ENCODE measurements around the gene OGDH. TPM values are rescaled to one million over a fixed set of nuclear protein-coding genes. Genes with fewer than 3 reads are reported as not detected.

The OGDH gene
- total RNA-seq, 1 donor from 2014 or later: 73.7 TPM

GRCh38 chr7:44664780-44665461 lies 58.5 kb downstream of the OGDH start:
- Mint-ChIP-seq H3K4me3 (ENCODE audit: unreplicated experiment) (peak overlapping the region; percentile 3), H3K27me3 (ENCODE audit: low read depth, unreplicated experiment) (no peaks in the 10 kb centered on the region), H3K9me3 (ENCODE audit: unreplicated experiment) (peaks cover 4% of the 10 kb centered on the region), H3K36me3 (ENCODE audit: low read depth, unreplicated experiment) (peaks cover 24% of the 10 kb centered on the region), H3K4me1 (ENCODE audit: low read depth, unreplicated experiment) (peaks cover 16% of the 10 kb centered on the region), H3K27ac (ENCODE audit: unreplicated experiment) (peak overlapping the region; percentile 96)
- H3K27ac ChIP-seq (ENCODE audit: low read depth, low read length): peak overlapping the region; percentile 44
- no peaks in the 10 kb centered on the region for H3K79me2 ChIP-seq (ENCODE audit: insufficient read depth, low read length)
- no peak overlapping the region for H3K4me3 ChIP-seq (ENCODE audit: insufficient read depth, low read depth, low read length)
- H3K27me3 ChIP-seq (ENCODE audit: insufficient read depth, low read length): no peaks in the 10 kb centered on the region
- peaks cover 8% of the 10 kb centered on the region for H3K36me3 ChIP-seq (ENCODE audit: insufficient read depth, low read length)
- peaks cover 7% of the 10 kb centered on the region for H3K9me3 ChIP-seq (ENCODE audit: insufficient read depth, low read depth, low read length)
- H3K4me2 ChIP-seq (ENCODE audit: low read length): peak overlapping the region; percentile 41
- H2AFZ ChIP-seq (ENCODE audit: low read depth, low read length): no peak overlapping the region
- no peak for TF ChIP-seq CTCF (IDR thresholded peaks at IDR 0.05; ENCODE audit: insufficient read depth, low read depth, low read length)
- peaks cover 13% of the 10 kb centered on the region for H3K4me1 ChIP-seq (ENCODE audit: insufficient read depth, low read length)
- DNase-seq (ENCODE audit: low read depth) (no peak), FAIRE-seq (no peak)
- peaks cover 3% of the 10 kb centered on the region for H4K20me1 ChIP-seq (ENCODE audit: insufficient read depth, low read length)
- peak overlapping the region; percentile 7 for H3K9ac ChIP-seq (ENCODE audit: low read length)

DNA sequence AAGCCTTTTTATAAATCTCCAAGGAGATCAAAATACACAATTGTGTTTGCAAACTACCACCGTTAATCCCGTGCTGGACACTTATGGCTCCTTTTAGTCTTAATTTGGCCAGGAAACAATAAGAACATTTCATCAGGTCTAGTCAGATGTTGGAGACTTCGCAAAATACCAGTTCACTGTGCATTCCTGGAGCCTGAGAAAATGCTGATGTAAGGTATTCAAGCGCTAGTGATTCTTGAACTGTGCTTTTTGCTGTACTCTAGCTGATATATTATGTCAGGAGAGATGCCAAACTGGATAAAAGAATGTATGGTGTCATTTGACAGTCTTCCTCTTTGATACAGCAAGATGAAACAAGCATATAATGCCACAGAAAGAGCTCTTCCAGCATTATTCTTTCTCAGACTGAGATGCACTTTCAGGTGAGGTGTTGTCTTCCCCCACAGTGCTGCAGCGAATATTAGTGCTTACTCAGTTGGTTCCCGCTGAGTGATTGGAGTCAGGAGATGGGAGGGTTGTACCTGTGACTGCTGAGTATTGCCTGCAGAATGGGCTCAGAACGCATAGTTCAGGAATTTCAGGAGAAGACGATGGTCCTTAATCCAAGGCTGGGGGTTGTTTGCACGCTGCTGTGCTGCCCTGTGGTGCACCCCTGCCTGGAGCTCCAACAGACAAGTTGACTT lies 59.2 kb downstream of the OGDH start:
- Histone ChIP-seq H2AFZ (ENCODE audit: low read depth, low read length) (no peak overlapping the region), H3K36me3 (ENCODE audit: insufficient read depth, low read length) (peaks cover 5% of the 10 kb centered on the region), H3K79me2 (ENCODE audit: insufficient read depth, low read length) (no peaks in the 10 kb centered on the region), H3K27ac (ENCODE audit: low read depth, low read length) (peak overlapping the region; percentile 44), H3K9me3 (ENCODE audit: insufficient read depth, low read depth, low read length) (peaks cover 3% of the 10 kb centered on the region), H4K20me1 (ENCODE audit: insufficient read depth, low read length) (peaks cover 3% of the 10 kb centered on the region), H3K27me3 (ENCODE audit: insufficient read depth, low read length) (no peaks in the 10 kb centered on the region), H3K4me2 (ENCODE audit: low read length) (peak overlapping the region; percentile 41), H3K4me1 (ENCODE audit: insufficient read depth, low read length) (peaks cover 13% of the 10 kb centered on the region), H3K9ac (ENCODE audit: low read length) (peak overlapping the region; percentile 7), H3K4me3 (ENCODE audit: insufficient read depth, low read depth, low read length) (no peak overlapping the region)
- H3K27me3 Mint-ChIP-seq (ENCODE audit: low read depth, unreplicated experiment): no peaks in the 10 kb centered on the region
- peaks cover 24% of the 10 kb centered on the region for H3K36me3 Mint-ChIP-seq (ENCODE audit: low read depth, unreplicated experiment)
- no peak overlapping the region for H3K4me3 Mint-ChIP-seq (ENCODE audit: unreplicated experiment)
- TF ChIP-seq CTCF (IDR thresholded peaks at IDR 0.05; ENCODE audit: insufficient read depth, low read depth, low read length): no peak
- no peak for TF ChIP-seq EZH2 (IDR thresholded peaks at IDR 0.05; ENCODE audit: insufficient read depth, low read length)
- H3K27ac Mint-ChIP-seq (ENCODE audit: unreplicated experiment): peak overlapping the region; percentile 96
- peaks cover 3% of the 10 kb centered on the region for H3K9me3 Mint-ChIP-seq (ENCODE audit: unreplicated experiment)
- peaks cover 16% of the 10 kb centered on the region for H3K4me1 Mint-ChIP-seq (ENCODE audit: low read depth, unreplicated experiment)
- DNase-seq (ENCODE audit: low read depth) (peak; percentile 92), FAIRE-seq (peak; percentile 87)

DNA sequence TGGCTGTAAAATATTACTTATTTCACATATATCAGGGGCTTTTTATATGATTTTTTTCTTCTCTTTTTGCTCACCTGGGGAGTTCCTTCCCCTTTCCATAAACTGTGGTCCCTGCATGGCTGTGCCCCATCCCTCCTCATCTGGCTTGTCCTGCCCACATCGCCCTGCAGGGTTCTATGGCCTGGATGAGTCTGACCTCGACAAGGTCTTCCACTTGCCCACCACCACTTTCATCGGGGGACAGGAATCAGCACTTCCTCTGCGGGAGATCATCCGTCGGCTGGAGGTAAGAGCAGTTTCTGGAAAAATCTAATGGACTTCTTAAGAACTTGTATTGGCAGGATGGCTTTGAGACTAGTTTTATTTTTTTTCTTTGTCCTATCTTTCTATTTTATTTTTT lies 60.1 kb downstream of the OGDH start:
- TF ChIP-seq CTCF (IDR thresholded peaks at IDR 0.05; ENCODE audit: insufficient read depth, low read depth, low read length) (no peak), EZH2 (IDR thresholded peaks at IDR 0.05; ENCODE audit: insufficient read depth, low read length) (no peak)
- Mint-ChIP-seq H3K4me3 (ENCODE audit: unreplicated experiment) (no peak overlapping the region), H3K27me3 (ENCODE audit: low read depth, unreplicated experiment) (no peaks in the 10 kb centered on the region), H3K4me1 (ENCODE audit: low read depth, unreplicated experiment) (peaks cover 16% of the 10 kb centered on the region), H3K36me3 (ENCODE audit: low read depth, unreplicated experiment) (peaks cover 19% of the 10 kb centered on the region), H3K9me3 (ENCODE audit: unreplicated experiment) (peaks cover 3% of the 10 kb centered on the region), H3K27ac (ENCODE audit: unreplicated experiment) (no peak overlapping the region)
- Histone ChIP-seq H3K9ac (ENCODE audit: low read length) (no peak overlapping the region), H3K27ac (ENCODE audit: low read depth, low read length) (no peak overlapping the region), H2AFZ (ENCODE audit: low read depth, low read length) (no peak overlapping the region), H4K20me1 (ENCODE audit: insufficient read depth, low read length) (peaks cover 3% of the 10 kb centered on the region), H3K79me2 (ENCODE audit: insufficient read depth, low read length) (no peaks in the 10 kb centered on the region), H3K36me3 (ENCODE audit: insufficient read depth, low read length) (peaks cover 4% of the 10 kb centered on the region), H3K4me2 (ENCODE audit: low read length) (no peak overlapping the region), H3K4me3 (ENCODE audit: insufficient read depth, low read depth, low read length) (no peak overlapping the region), H3K9me3 (ENCODE audit: insufficient read depth, low read depth, low read length) (no peaks in the 10 kb centered on the region), H3K27me3 (ENCODE audit: insufficient read depth, low read length) (no peaks in the 10 kb centered on the region), H3K4me1 (ENCODE audit: insufficient read depth, low read length) (peaks cover 13% of the 10 kb centered on the region)
- no peak for DNase-seq (ENCODE audit: low read depth)
- no peak for FAIRE-seq
